ENCODE data around the gene FTO. TPM values are rescaled to one million over a fixed set of nuclear protein-coding genes. Genes with fewer than 3 reads are reported as not detected.

Gene FTO
- polyA plus RNA-seq, 3 donors, result 16.8 to 51.0 (median 37.7) TPM

GRCh38 chr16:54176376-54176901 lies 472.5 kb downstream of the FTO start:
- TF ChIP-seq CTCF (IDR thresholded peaks at IDR 0.05), result no peak
- Histone ChIP-seq H3K4me1 (ENCODE audit: control insufficient read depth in 1 of 2, insufficient read depth in 2 of 2, low read length in 2 of 2) (peaks cover 0 to 8% of the 10 kb centered on the region in 2 donors), H3K4me2 (replicated peaks; ENCODE audit: extremely low read depth, low read length, poor library complexity, severe bottlenecking) (peak overlapping the region; percentile 41), H4K20me1 (ENCODE audit: insufficient read depth, low read length) (no peaks in the 10 kb centered on the region), H3K36me3 (replicated peaks in 1 of 2; ENCODE audit: control insufficient read depth in 1 of 2, insufficient read depth in 2 of 2, low read length in 2 of 2) (no peaks in the 10 kb centered on the region), H3K27ac (ENCODE audit: low read depth in 1 of 2, low read length in 2 of 2) (no peak overlapping the region), H3K9ac (ENCODE audit: insufficient read depth, low read length, poor library complexity, severe bottlenecking) (no peak overlapping the region), H3K4me3 (replicated peaks in 1 of 3; ENCODE audit: low read depth in 2 of 3, low read length in 3 of 3) (peak overlapping the region in 1 of 3 experiments; percentile 35), H2AFZ (ENCODE audit: insufficient read depth, low read depth, low read length, poor library complexity, severe bottlenecking) (peak overlapping the region; percentile 45), H3K9me3 (replicated peaks in 1 of 2; ENCODE audit: control insufficient read depth in 1 of 2, insufficient read depth in 1 of 2, low read length in 2 of 2) (no peaks in the 10 kb centered on the region), H3K27me3 (ENCODE audit: control insufficient read depth in 2 of 2, insufficient read depth in 2 of 2, low read length in 2 of 2) (peaks cover 3 to 4% of the 10 kb centered on the region in 2 donors), H3K79me2 (ENCODE audit: insufficient read depth, low read length) (no peaks in the 10 kb centered on the region)
- Mint-ChIP-seq H3K4me1 (peaks cover 18% of the 10 kb centered on the region), H3K4me3 (peak overlapping the region; percentile 63 to 84), H3K27me3 (ENCODE audit: low read depth in 3 of 3) (peaks cover 2 to 15% (median 4%) of the 10 kb centered on the region in 3 donors), H3K9me3 (peaks cover 0 to 2% (median 0%) of the 10 kb centered on the region in 7 donors), H3K36me3 (no peaks in the 10 kb centered on the region), H3K27ac (no peak overlapping the region)
- 40% methylated on average over 12 of the region's 19 CpGs for WGBS (ENCODE audit: insufficient coverage)
- no peak for DNase-seq
- intact Hi-C loops (cut with micrococcal nuclease), result no loop called here

- H3K36me3 Mint-ChIP-seq, result no peaks in the 10 kb centered on the region
Observed at GRCh38 chr16:54177052-54177861, 473.3 kb downstream of the FTO start.

More at GRCh38 chr16:54177052-54177861, 473.3 kb downstream of the FTO start:
- H4K20me1 ChIP-seq (ENCODE audit: insufficient read depth, low read length), result no peaks in the 10 kb centered on the region
- H3K9me3 ChIP-seq (replicated peaks in 1 of 2; ENCODE audit: control insufficient read depth in 1 of 2, insufficient read depth in 1 of 2, low read length in 2 of 2), result no peaks in the 10 kb centered on the region
- DNase-seq, result no peak
- 97% methylated on average over 15 of the region's 26 CpGs for WGBS (ENCODE audit: insufficient coverage)
- H3K27me3 ChIP-seq (ENCODE audit: control insufficient read depth in 2 of 2, insufficient read depth in 2 of 2, low read length in 2 of 2), result no peaks in the 10 kb centered on the region
- no peaks in the 10 kb centered on the region for H3K79me2 ChIP-seq (ENCODE audit: insufficient read depth, low read length)
- no peak overlapping the region for H3K27ac ChIP-seq (ENCODE audit: low read depth in 1 of 2, low read length in 2 of 2)
- Mint-ChIP-seq H3K4me3 (peak overlapping the region in 1 of 2 donors; percentile 84), H3K27ac (peak overlapping the region in 1 of 7 donors; percentile 25), H3K27me3 (ENCODE audit: low read depth in 3 of 3) (peaks cover 0 to 9% (median 5%) of the 10 kb centered on the region in 3 donors), H3K9me3 (peaks cover 0 to 2% (median 0%) of the 10 kb centered on the region in 7 donors), H3K4me1 (peaks cover 12% of the 10 kb centered on the region)
- no peak overlapping the region for H2AFZ ChIP-seq (ENCODE audit: insufficient read depth, low read depth, low read length, poor library complexity, severe bottlenecking)
- H3K4me2 ChIP-seq (replicated peaks; ENCODE audit: extremely low read depth, low read length, poor library complexity, severe bottlenecking), result peak overlapping the region; percentile 41
- no peaks in the 10 kb centered on the region for H3K36me3 ChIP-seq (replicated peaks in 1 of 2; ENCODE audit: control insufficient read depth in 1 of 2, insufficient read depth in 2 of 2, low read length in 2 of 2)
- TF ChIP-seq CTCF (IDR thresholded peaks at IDR 0.05), result no peak
- no peak overlapping the region for H3K9ac ChIP-seq (ENCODE audit: insufficient read depth, low read length, poor library complexity, severe bottlenecking)
- H3K4me3 ChIP-seq (replicated peaks in 1 of 3; ENCODE audit: low read depth in 2 of 3, low read length in 3 of 3), result no peak overlapping the region
- intact Hi-C loops (cut with micrococcal nuclease), result no loop called here
- peaks cover 0 to 8% of the 10 kb centered on the region in 2 donors for H3K4me1 ChIP-seq (ENCODE audit: control insufficient read depth in 1 of 2, insufficient read depth in 2 of 2, low read length in 2 of 2)

All from CD14-positive monocyte (primary cell).